H1 (cell line): ENCODE measurements around the gene ADARB2. TPM values are rescaled to one million over a fixed set of nuclear protein-coding genes. Genes with fewer than 3 reads are reported as not detected.

Experiments used
- CTCF ChIA-PET: fragments of 300-600 bp; sonication (Branson Sonifier 250); formaldehyde crosslinking; loops from one replicate; lab custom pipeline; 2021; ENCODE audit not compliant: partially characterized antibody; lab: Charles Lee
- POLR2A ChIA-PET: fragments of 300-600 bp; sonication (Branson Sonifier 250); formaldehyde crosslinking; loops from one replicate; lab custom pipeline; 2021; ENCODE audit warnings: inconsistent platforms; ENCODE audit not compliant: partially characterized antibody; lab: Charles Lee
- DNase-seq, 2 experiments: peaks; one replicate each; pipeline versions ENCODE4 v3.0.0 to v3.0.0-alpha.2; 2010 to 2022; ENCODE audit warnings: low spot score in 2 of 2, low read depth in 1 of 2, mixed read lengths in 1 of 2
- FAIRE-seq: peaks from 2 replicates; lab custom pipeline; 2011; peaks lifted over from hg19 to GRCh38; lab: Jason Lieb, UNC
- H2AFZ ChIP-seq: 2 replicates; pipeline ENCODE4 v1.8.1; 2012; ENCODE audit warnings: low read length, inconsistent platforms
- H2AK5ac ChIP-seq: 2 replicates; pipeline ENCODE4 v1.6.1; 2013; ENCODE audit warnings: low read depth, low read length
- H2BK120ac ChIP-seq: replicated peaks from 2 replicates; pipeline ENCODE3; 2013; ENCODE audit warnings: low read depth, low read length, inconsistent platforms
- H2BK12ac ChIP-seq: 2 replicates; pipeline ENCODE4 v1.6.1; 2013; ENCODE audit warnings: low read depth, low read length
- H2BK15ac ChIP-seq: 2 replicates; pipeline ENCODE4 v1.6.1; 2013; ENCODE audit warnings: low read length
- H2BK20ac ChIP-seq: 2 replicates; pipeline ENCODE4 v1.6.1; 2013; ENCODE audit warnings: low read length
- H2BK5ac ChIP-seq: 2 replicates; pipeline ENCODE4 v1.6.1; 2013; ENCODE audit warnings: low read depth, low read length
- H3K14ac ChIP-seq: 2 replicates; pipeline ENCODE4 v1.6.1; 2013; ENCODE audit warnings: inconsistent platforms; ENCODE audit not compliant: insufficient read length
- H3K18ac ChIP-seq: 2 replicates; pipeline ENCODE4 v1.6.1; 2013; ENCODE audit warnings: low read length; ENCODE audit errors: extremely low read depth
- H3K23ac ChIP-seq: 2 replicates; pipeline ENCODE4 v1.6.1; 2013; ENCODE audit warnings: inconsistent platforms; ENCODE audit not compliant: insufficient read length
- H3K23me2 ChIP-seq: 2 replicates; pipeline ENCODE4 v1.6.1; 2013; ENCODE audit warnings: low read depth, low read length
- H3K27ac ChIP-seq: 2 replicates; pipeline ENCODE4 v1.6.1; 2011; ENCODE audit warnings: low read depth, low read length, inconsistent platforms
- H3K27me3 ChIP-seq, 4 experiments: replicated peaks in 1 of 4; 1 replicate in 1 of 4; 2 replicates in 3 of 4; pipeline versions ENCODE4 v1.6.1 to v1.8.1; 2011 to 2013; ENCODE audit warnings: low read length in 3 of 4, mild to moderate bottlenecking in 3 of 4, inconsistent platforms in 2 of 4, mixed read lengths in 2 of 4, moderate library complexity in 1 of 4; ENCODE audit not compliant: control insufficient read depth in 3 of 4, insufficient read depth in 3 of 4; ENCODE audit errors: extremely low read depth in 1 of 4
- H3K36me3 ChIP-seq, 4 experiments: 2 replicates each; pipeline versions ENCODE4 v1.6.1 to v1.8.1; 2011 to 2013; ENCODE audit warnings: mild to moderate bottlenecking in 4 of 4, low read length in 3 of 4, moderate library complexity in 2 of 4, control low read depth in 1 of 4, inconsistent platforms in 1 of 4; ENCODE audit not compliant: insufficient read depth in 4 of 4, control insufficient read depth in 2 of 4
- H3K4ac ChIP-seq: replicated peaks from 2 replicates; pipeline ENCODE3; 2013; ENCODE audit warnings: low read length, low read depth, mixed read lengths, inconsistent platforms; ENCODE audit not compliant: insufficient read length
- H3K4me1 ChIP-seq, 4 experiments: replicated peaks in 1 of 4; 1 replicate in 1 of 4; 2 replicates in 3 of 4; pipeline versions ENCODE4 v1.6.1 to v1.8.1; 2011 to 2013; ENCODE audit warnings: low read length in 3 of 4, inconsistent platforms in 2 of 4, mixed read lengths in 1 of 4; ENCODE audit not compliant: insufficient read depth in 4 of 4, control insufficient read depth in 3 of 4
- H3K4me2 ChIP-seq, 2 experiments: 2 replicates each; pipeline versions ENCODE4 v1.6.1 to v1.8.1; 2011 to 2013; ENCODE audit warnings: low read depth in 2 of 2, low read length in 2 of 2, control low read depth in 1 of 2, inconsistent platforms in 1 of 2, mild to moderate bottlenecking in 1 of 2; ENCODE audit not compliant: insufficient read depth in 1 of 2
- H3K4me3 ChIP-seq, 4 experiments: fragments of 200-600, 300-600 bp in 1 of 4; sonication (generic), shearing (Covaris generic), sonication (Bioruptor Twin) in 1 of 4; 2 replicates each; pipeline versions ENCODE4 v1.5.1 to v1.8.1; 2011 to 2016; ENCODE audit warnings: low read length in 4 of 4, low read depth in 3 of 4, control low read depth in 2 of 4, inconsistent platforms in 2 of 4, mild to moderate bottlenecking in 2 of 4, mixed read lengths in 1 of 4, moderate library complexity in 1 of 4; ENCODE audit not compliant: insufficient read depth in 2 of 4; ENCODE audit errors: extremely low read depth in 1 of 4
- H3K56ac ChIP-seq: replicated peaks from 2 replicates; pipeline ENCODE3; 2013; ENCODE audit warnings: low read depth, mild to moderate bottlenecking, mixed read lengths, low read length, inconsistent platforms; ENCODE audit not compliant: insufficient read length
- H3K79me1 ChIP-seq: 2 replicates; pipeline ENCODE4 v1.6.1; 2013; ENCODE audit warnings: low read depth, low read length, control low read depth
- H3K79me2 ChIP-seq, 2 experiments: 2 replicates each; pipeline versions ENCODE4 v1.6.1 to v1.8.1; 2012 to 2013; ENCODE audit warnings: low read length in 2 of 2, mild to moderate bottlenecking in 2 of 2, inconsistent platforms in 1 of 2; ENCODE audit not compliant: insufficient read depth in 2 of 2, control insufficient read depth in 1 of 2
- H3K9ac ChIP-seq, 4 experiments: replicated peaks in 1 of 4; 1 replicate in 1 of 4; 2 replicates in 3 of 4; pipeline versions ENCODE4 v1.6.1 to v1.8.1; 2011 to 2013; ENCODE audit warnings: low read depth in 3 of 4, low read length in 3 of 4, control low read depth in 2 of 4, mild to moderate bottlenecking in 2 of 4, moderate library complexity in 2 of 4, inconsistent platforms in 1 of 4; ENCODE audit errors: extremely low read depth in 1 of 4
- H3K9me3 ChIP-seq, 2 experiments: 2 replicates each; pipeline versions ENCODE4 v1.6.1 to v1.8.1; 2012 to 2013; ENCODE audit warnings: mild to moderate bottlenecking in 2 of 2, moderate library complexity in 2 of 2, control low read depth in 1 of 2, inconsistent platforms in 1 of 2, low read depth in 1 of 2, low read length in 1 of 2, mixed read lengths in 1 of 2; ENCODE audit not compliant: insufficient read depth in 2 of 2
- H4K20me1 ChIP-seq, 2 experiments: replicated peaks in 1 of 2; 2 replicates each; pipeline versions ENCODE3 to v1.8.1; 2011 to 2013; ENCODE audit warnings: inconsistent platforms in 2 of 2, low read length in 2 of 2, mild to moderate bottlenecking in 1 of 2; ENCODE audit not compliant: insufficient read depth in 2 of 2, control insufficient read depth in 1 of 2
- H4K5ac ChIP-seq: 2 replicates; pipeline ENCODE4 v1.6.1; 2013; ENCODE audit warnings: low read length, low read depth, mixed read lengths, inconsistent platforms; ENCODE audit not compliant: insufficient read length
- H4K8ac ChIP-seq: 2 replicates; pipeline ENCODE4 v1.8.0; 2013; ENCODE audit warnings: mild to moderate bottlenecking, moderate library complexity, low read length, inconsistent platforms; ENCODE audit not compliant: insufficient read depth; ENCODE audit errors: extremely low read depth
- H4K91ac ChIP-seq: replicated peaks from 2 replicates; pipeline ENCODE3; 2013; ENCODE audit warnings: low read length, mixed read lengths, inconsistent platforms; ENCODE audit not compliant: insufficient read length
- EGR1 ChIP-seq: IDR thresholded peaks from 2 replicates; pipeline ENCODE4 v1.6.1; 2011; ENCODE audit warnings: low read depth, low read length, borderline replicate concordance
- HDAC2 ChIP-seq, 2 experiments: fragments of 300-600 bp in 1 of 2; sonication (generic) in 1 of 2; IDR thresholded peaks; 2 replicates each; pipeline ENCODE4 v1.6.1; 2011 to 2012; ENCODE audit warnings: low read depth in 2 of 2, low read length in 2 of 2, mild to moderate bottlenecking in 2 of 2, moderate library complexity in 2 of 2, borderline replicate concordance in 1 of 2, inconsistent platforms in 1 of 2
- KDM5A ChIP-seq: fragments of 200-600 bp; IDR thresholded peaks from 2 replicates; pipeline ENCODE4 v1.7.1; 2012; ENCODE audit warnings: mild to moderate bottlenecking, low read length, inconsistent platforms, mixed read lengths
- POLR2AphosphoS5 ChIP-seq: IDR thresholded peaks from 2 replicates; pipeline ENCODE4 v1.6.1; 2011; ENCODE audit warnings: low read depth, low read length
- RXRA ChIP-seq: IDR thresholded peaks from 2 replicates; pipeline ENCODE4 v1.6.1; 2011; ENCODE audit warnings: low read depth, mild to moderate bottlenecking, low read length, moderate library complexity; ENCODE audit not compliant: insufficient read depth
- TBP ChIP-seq: IDR thresholded peaks from 2 replicates; pipeline ENCODE4 v1.6.1; 2011; ENCODE audit warnings: low read depth, low read length, improper control_type of control experiment
- WGBS, 2 experiments: shearing (Covaris generic) in 1 of 2; methylation state at CpG; one replicate each; pipeline versions ENCODE4 v1.1.6 to v1.1.7; 2013 to 2015; ENCODE audit warnings: low lambda C conversion rate in 2 of 2, mixed read lengths in 2 of 2, inconsistent platforms in 1 of 2, low coverage in 1 of 2, missing lambda C conversion rate in 1 of 2; ENCODE audit not compliant: insufficient replicate concordance in 2 of 2, insufficient coverage in 1 of 2, insufficient read length in 1 of 2; ENCODE audit errors: extremely low coverage in 1 of 2, missing lambda C conversion rate in 1 of 2; 5-methylcytosine and 5-hydroxymethylcytosine counted together
- polyA plus RNA-seq, 7 experiments: library from polyadenylated mRNA; depleted of rRNA in 3 of 7; stranded (reverse) in 5 of 7; unstranded in 2 of 7; fragments of >200 nt in 5 of 7; fragments of 200-250 nt in 2 of 7; gene quantifications; 1 replicate in 5 of 7; 2 replicates in 1 of 7; 4 replicates in 1 of 7; pipeline versions ENCODE4 v1.2.1 to v1.2.3, GENCODE V29; 2011 to 2013; ENCODE audit warnings: missing spikeins in 2 of 7, mixed read lengths in 2 of 7
- total RNA-seq: library from RNA; stranded (reverse); fragmentation: NEBNext Ultra II Directional; extraction: Animal tissue kit (Norgen Biotek cat#: 25700); gene quantifications from 2 replicates; pipeline ENCODE4 v1.2.1, GENCODE V29; 2021

The ADARB2 gene
- total and polyA plus RNA-seq, 2 of the 8 experiments (the other 6 are each of a cell fraction or from before 2014, with no cell fraction given), result 2.2 to 2.8 TPM

GRCh38 chr10:1315178-1315577, 422.1 kb downstream of the ADARB2 start:
- Histone ChIP-seq H3K79me2 (no peaks in the 10 kb centered on the region), H3K27me3 (no peaks in the 10 kb centered on the region), H3K36me3 (no peaks in the 10 kb centered on the region), H3K4me1 (peaks cover 6 to 19% (median 13%) of the 10 kb centered on the region in 4 experiments), H2BK20ac (0 out of 2 replicates have a peak overlapping the region, but pooled peaks have one; percentile 15), H3K4ac (no peak overlapping the region), H2BK5ac (peak overlapping the region; percentile 16; the same call in 1 of the 2 replicates), H4K5ac (no peak overlapping the region), H2AFZ (no peak overlapping the region), H2AK5ac (no peak overlapping the region), H2BK12ac (peak overlapping the region; percentile 82; the same call in 1 of the 2 replicates), H3K56ac (no peak overlapping the region), H2BK15ac (no peak overlapping the region; the same call in 1 of the 2 replicates), H3K14ac (no peak overlapping the region), H3K79me1 (no peaks in the 10 kb centered on the region), H3K4me2 (no peak overlapping the region), H3K4me3 (no peak overlapping the region), H3K9ac (no peak overlapping the region), H4K91ac (peak overlapping the region; percentile 69), H2BK120ac (no peak overlapping the region), H4K8ac (no peak overlapping the region), H3K27ac (no peak overlapping the region), H3K18ac (peak overlapping the region; percentile 53; the same call in 1 of the 2 replicates), H4K20me1 (no peaks in the 10 kb centered on the region), H3K9me3 (no peaks in the 10 kb centered on the region), H3K23ac (no peak overlapping the region), H3K23me2 (no peaks in the 10 kb centered on the region)
- ChIA-PET CTCF (interaction anchor here (0.7 to 2.8 kb wide), 7 partner anchors 11 to 326 kb away, joined by 3 to 9 read pairs (median 3); no protein-coding TSS in a partner anchor), POLR2A (no interaction called here)
- 88% methylated on average over 10 of the region's 10 CpGs; no CpG with 5 or more reads in 1 of the 2 experiments for WGBS, 2 experiments
- FAIRE-seq (no peak), DNase-seq (no peak)
- TF ChIP-seq EGR1 (no peak), KDM5A (no peak), TBP (no peak), POLR2AphosphoS5 (no peak), RXRA (no peak), HDAC2 (IDR thresholded peaks at IDR 0.05; ENCODE audit: borderline replicate concordance in 1 of 2, low read depth in 2 of 2, low read length in 2 of 2) (no peak)
